KMS-11 (cell line): ENCODE data around the gene FLAD1.

ENCODE experiments used
- H2AFZ ChIP-seq: fragments of 200-600 bp; sonication (generic); 2 replicates; pipeline ENCODE4 v1.6.1; 2016; ENCODE audit warnings: antibody characterized with exemption, mixed run types, low read depth
- H3K27ac ChIP-seq: fragments of 200-600 bp; sonication (generic); 2 replicates; pipeline ENCODE4 v1.6.1; 2016; ENCODE audit warnings: mild to moderate bottlenecking, mixed run types
- H3K27me3 ChIP-seq: fragments of 200-600 bp; sonication (generic); 2 replicates; pipeline ENCODE4 v1.6.1; 2017; ENCODE audit warnings: mild to moderate bottlenecking, low read depth, mixed run types, moderate library complexity; ENCODE audit not compliant: insufficient read depth
- H3K36me3 ChIP-seq: fragments of 200-600 bp; sonication (generic); 2 replicates; pipeline ENCODE4 v1.6.1; 2017; ENCODE audit warnings: mild to moderate bottlenecking, mixed run types; ENCODE audit not compliant: insufficient read depth
- H3K4me1 ChIP-seq: fragments of 200-600 bp; sonication (generic); 2 replicates; pipeline ENCODE4 v1.6.1; 2016; ENCODE audit warnings: mild to moderate bottlenecking, low read depth, mixed run types; ENCODE audit not compliant: poor library complexity, severe bottlenecking
- H3K4me2 ChIP-seq: fragments of 200-600 bp; sonication (generic); 2 replicates; pipeline ENCODE4 v1.7.0; 2016; ENCODE audit warnings: mild to moderate bottlenecking, mixed run types
- H3K4me3 ChIP-seq: fragments of 200-600 bp; sonication (generic); IDR thresholded peaks from 2 replicates; pipeline ENCODE4 v1.6.1; 2017; ENCODE audit warnings: low read depth, low read length, mixed read lengths; ENCODE audit not compliant: insufficient read depth
- H3K79me2 ChIP-seq: fragments of 200-600 bp; sonication (generic); 2 replicates; pipeline ENCODE4 v1.6.1; 2016; ENCODE audit warnings: low read depth, mixed run types; ENCODE audit not compliant: insufficient read depth
- H3K9ac ChIP-seq: fragments of 200-600 bp; sonication (generic); 2 replicates; pipeline ENCODE4 v1.6.1; 2016; ENCODE audit warnings: mild to moderate bottlenecking, mixed run types
- H4K20me1 ChIP-seq: fragments of 200-600 bp; sonication (generic); 2 replicates; pipeline ENCODE4 v1.6.1; 2016; ENCODE audit warnings: mild to moderate bottlenecking, mixed run types; ENCODE audit not compliant: insufficient read depth
- TF ChIP-seq, protein P1 (sequence below): fragments of 200-600 bp; sonication (generic); conservative IDR thresholded peaks from 2 replicates; pipeline ENCODE4 v1.6.1; 2017; ENCODE audit warnings: low read depth, mild to moderate bottlenecking, antibody characterized with exemption, low read length, moderate library complexity, mixed read lengths

FLAD1 gene

DNA sequence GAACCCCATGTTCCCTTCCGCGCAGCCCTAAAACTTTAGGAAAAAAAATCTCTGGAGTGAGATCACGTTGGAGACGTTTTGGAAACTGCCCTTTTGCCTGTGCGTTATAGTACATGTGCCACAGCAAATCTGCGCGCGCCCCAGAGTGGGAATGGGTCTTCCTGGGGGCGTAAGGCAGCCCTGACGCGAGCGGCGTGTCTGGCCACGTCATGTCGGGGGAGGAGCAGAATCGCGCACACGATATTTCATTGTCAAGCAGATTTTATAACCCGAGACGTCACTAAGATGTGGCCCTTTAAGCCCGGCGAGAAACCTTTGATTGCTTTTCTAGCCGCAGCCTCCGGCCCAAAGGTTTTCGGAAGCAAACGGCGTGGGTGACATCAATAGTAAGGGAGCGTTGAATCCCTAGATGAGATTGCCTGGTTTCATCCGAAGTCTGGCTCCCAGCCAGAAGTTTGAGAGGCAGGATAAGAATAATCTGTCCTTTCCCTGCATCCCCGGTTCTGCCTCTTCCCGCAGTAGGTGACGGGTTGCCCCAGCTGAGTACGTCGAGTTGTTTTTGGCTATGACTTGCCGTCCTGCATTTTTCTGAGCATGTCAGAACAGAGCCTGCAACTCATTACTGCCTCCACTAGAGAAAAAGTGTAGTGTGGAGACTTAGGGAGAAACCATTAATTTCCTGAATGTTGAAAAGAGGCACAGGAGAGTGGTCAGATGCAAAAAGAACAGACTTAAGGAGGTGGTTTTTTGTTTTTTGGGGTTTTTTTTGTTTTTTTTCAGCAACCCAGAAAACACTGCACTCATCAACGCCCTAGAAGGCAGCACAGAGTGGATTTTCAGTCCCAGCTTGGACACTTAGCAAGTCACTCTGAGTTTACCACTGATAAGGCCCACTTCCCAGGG, 45.8 kb upstream of the FLAD1 start:
- H3K27ac ChIP-seq, result peak overlapping the region; percentile 84
- no peaks in the 10 kb centered on the region for H3K27me3 ChIP-seq
- peaks cover 27% of the 10 kb centered on the region for H3K79me2 ChIP-seq
- peak overlapping the region; percentile 98 for H3K4me3 ChIP-seq
- no peaks in the 10 kb centered on the region for H4K20me1 ChIP-seq
- peaks cover 65% of the 10 kb centered on the region for H3K4me1 ChIP-seq
- no peaks in the 10 kb centered on the region for H3K36me3 ChIP-seq
- H3K4me2 ChIP-seq, result peak overlapping the region; percentile 86
- H3K9ac ChIP-seq, result peak overlapping the region; percentile 86
- H2AFZ ChIP-seq, result peak overlapping the region; percentile 56
- TF ChIP-seq, protein P1, sequence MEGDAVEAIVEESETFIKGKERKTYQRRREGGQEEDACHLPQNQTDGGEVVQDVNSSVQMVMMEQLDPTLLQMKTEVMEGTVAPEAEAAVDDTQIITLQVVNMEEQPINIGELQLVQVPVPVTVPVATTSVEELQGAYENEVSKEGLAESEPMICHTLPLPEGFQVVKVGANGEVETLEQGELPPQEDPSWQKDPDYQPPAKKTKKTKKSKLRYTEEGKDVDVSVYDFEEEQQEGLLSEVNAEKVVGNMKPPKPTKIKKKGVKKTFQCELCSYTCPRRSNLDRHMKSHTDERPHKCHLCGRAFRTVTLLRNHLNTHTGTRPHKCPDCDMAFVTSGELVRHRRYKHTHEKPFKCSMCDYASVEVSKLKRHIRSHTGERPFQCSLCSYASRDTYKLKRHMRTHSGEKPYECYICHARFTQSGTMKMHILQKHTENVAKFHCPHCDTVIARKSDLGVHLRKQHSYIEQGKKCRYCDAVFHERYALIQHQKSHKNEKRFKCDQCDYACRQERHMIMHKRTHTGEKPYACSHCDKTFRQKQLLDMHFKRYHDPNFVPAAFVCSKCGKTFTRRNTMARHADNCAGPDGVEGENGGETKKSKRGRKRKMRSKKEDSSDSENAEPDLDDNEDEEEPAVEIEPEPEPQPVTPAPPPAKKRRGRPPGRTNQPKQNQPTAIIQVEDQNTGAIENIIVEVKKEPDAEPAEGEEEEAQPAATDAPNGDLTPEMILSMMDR, result peak; percentile 74

DNA sequence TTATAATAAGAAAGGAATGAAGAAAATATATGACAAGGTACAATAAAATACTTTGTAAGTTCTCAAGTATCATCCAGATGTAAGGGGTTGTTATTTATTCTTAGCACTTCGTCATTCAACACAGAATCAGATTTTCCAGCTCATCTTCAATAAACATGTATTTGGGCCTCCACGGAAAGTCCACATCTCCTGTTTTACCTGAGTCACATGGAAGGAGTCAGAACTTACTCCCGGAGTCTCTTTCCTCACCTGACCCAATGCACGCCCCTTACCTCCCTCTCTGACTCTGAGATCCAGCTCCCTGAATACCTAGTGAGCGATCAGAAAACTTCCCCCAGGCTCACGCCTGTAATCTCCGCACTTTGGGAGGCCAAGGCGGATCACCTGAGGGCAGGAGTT, 45.2 kb upstream of the FLAD1 start:
- peaks cover 72% of the 10 kb centered on the region for H3K4me1 ChIP-seq

DNA sequence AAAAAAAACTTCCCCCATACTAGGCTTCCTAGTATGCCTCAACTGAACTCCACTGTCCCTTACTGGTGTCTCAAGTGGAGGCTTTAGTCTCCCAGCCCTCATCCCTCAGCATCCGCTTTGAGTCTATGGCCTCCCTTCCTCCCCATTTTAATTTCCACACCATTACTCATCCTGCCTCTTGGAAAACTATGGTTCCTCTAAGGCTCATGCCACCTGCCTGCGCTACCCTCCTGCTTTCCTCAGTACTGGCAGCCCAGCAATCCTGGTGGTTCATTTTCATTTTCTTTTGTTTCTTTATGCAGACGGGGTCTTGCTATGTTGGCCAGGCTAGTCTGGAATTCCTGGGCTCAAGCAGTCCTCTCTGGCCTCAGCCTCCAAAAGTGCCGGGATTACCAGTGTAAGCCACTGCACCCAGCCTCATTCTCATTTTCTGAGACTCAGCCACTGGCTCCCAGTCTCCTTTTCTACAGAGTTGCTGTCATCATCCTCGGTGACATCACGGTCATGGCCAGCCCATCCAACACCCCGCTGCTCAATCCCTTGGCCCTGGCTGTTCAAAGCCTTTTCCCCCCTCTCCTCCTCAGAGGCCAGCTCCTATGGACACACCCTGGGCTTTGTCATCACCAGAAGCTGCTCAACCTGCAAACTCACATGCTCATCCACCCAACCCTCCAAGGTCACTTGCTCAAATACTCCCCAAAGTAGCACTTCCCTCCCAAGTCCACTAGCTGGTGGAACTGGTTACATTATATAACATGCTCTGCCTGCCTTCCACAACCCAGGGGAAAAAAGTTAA, 44.3 kb upstream of the FLAD1 start:
- Histone ChIP-seq H3K36me3 (no peaks in the 10 kb centered on the region), H3K79me2 (peaks cover 24% of the 10 kb centered on the region), H3K4me2 (peak overlapping the region; percentile 86), H3K27ac (peak overlapping the region; percentile 84), H3K4me3 (no peak overlapping the region), H3K27me3 (no peaks in the 10 kb centered on the region), H3K4me1 (peaks cover 80% of the 10 kb centered on the region), H4K20me1 (no peaks in the 10 kb centered on the region), H3K9ac (peak overlapping the region; percentile 86; the same call in 1 of the 2 replicates), H2AFZ (peak overlapping the region; percentile 56; the same call in 1 of the 2 replicates)
- TF ChIP-seq, protein P1, result no peak

More for the DNA sequence above, 45.2 kb upstream of the FLAD1 start:
- no peaks in the 10 kb centered on the region for H4K20me1 ChIP-seq
- peak overlapping the region; percentile 86 for H3K4me2 ChIP-seq
- peak overlapping the region; percentile 56 for H2AFZ ChIP-seq
- TF ChIP-seq, protein P1, result no peak; the same call in 1 of the 2 replicates
- peaks cover 27% of the 10 kb centered on the region for H3K79me2 ChIP-seq
- H3K4me3 ChIP-seq, result peak overlapping the region; percentile 93
- peak overlapping the region; percentile 84 for H3K27ac ChIP-seq
- peak overlapping the region; percentile 86 for H3K9ac ChIP-seq
- no peaks in the 10 kb centered on the region for H3K36me3 ChIP-seq
- H3K27me3 ChIP-seq, result no peaks in the 10 kb centered on the region

DNA sequence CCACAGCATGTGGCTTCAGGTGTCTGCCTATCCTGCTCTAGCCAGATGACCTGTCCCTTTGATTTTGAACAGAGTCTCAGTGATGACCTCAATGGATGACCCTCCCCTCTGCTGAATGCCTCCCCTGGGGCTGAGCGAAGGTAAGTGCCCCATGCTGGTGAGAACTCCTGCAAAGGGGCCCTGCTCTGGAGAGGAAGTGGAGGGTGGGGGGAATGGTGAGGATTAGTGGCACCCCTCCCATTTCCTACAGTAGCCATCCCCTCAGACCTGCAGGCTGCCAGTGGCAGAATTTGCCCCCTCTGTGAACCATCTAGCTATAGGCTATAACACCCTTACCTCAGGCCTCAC, 43.0 kb upstream of the FLAD1 start:
- peaks cover 10% of the 10 kb centered on the region for H3K79me2 ChIP-seq
- TF ChIP-seq, protein P1, result no peak
- peaks cover 87% of the 10 kb centered on the region for H3K4me1 ChIP-seq
- no peaks in the 10 kb centered on the region for H3K36me3 ChIP-seq
- no peak overlapping the region; the same call in 1 of the 2 replicates for H2AFZ ChIP-seq
- H3K4me3 ChIP-seq, result no peak overlapping the region
- H3K27ac ChIP-seq, result peak overlapping the region; percentile 84; the same call in 1 of the 2 replicates
- H3K4me2 ChIP-seq, result peak overlapping the region; percentile 76; the same call in 1 of the 2 replicates
- no peaks in the 10 kb centered on the region for H4K20me1 ChIP-seq
- no peaks in the 10 kb centered on the region for H3K27me3 ChIP-seq
- no peak overlapping the region; the same call in 1 of the 2 replicates for H3K9ac ChIP-seq
